ENCODE results near the gene LRRN4.

DNA sequence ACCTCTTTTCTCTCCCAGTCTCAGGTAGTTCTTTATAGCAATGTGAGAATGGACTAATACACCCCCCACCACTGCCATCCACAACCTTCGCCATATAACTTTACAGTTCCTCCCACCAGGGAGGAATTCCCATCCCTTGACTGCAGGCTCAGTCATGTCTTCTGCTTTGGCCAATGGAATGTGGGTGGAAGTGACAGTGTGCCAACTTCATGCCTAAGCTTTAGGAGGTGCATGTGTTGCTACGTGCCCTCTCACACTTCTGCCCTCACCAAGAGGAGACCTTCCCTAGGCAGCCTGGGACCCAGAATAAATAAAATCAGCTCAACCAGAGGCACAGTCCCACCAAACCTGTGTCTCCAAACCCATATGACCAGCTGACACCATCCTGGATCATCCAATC is 33.0 kb upstream of the LRRN4 start:
- no peak for TF ChIP-seq GATA2 (IDR thresholded peaks at IDR 0.05; ENCODE audit: low read depth, low read length)
- no peak for TF ChIP-seq GATA3 (IDR thresholded peaks at IDR 0.05; ENCODE audit: low read depth, low read length)

Data from SH-SY5Y (cell line).